IMR-90 (cell line): ENCODE results near the gene STRADA. TPM values are rescaled to one million over a fixed set of nuclear protein-coding genes. Genes with fewer than 3 reads are reported as not detected.

Experiments
- ATAC-seq: fragments of 200-7000 bp; cut with Tn5 transposase; 2 replicates; pipeline ENCODE4 v1.9.1; 2020; ENCODE audit warnings: low read depth, mild to moderate bottlenecking, moderate library complexity
- BruUV-seq: library from RNA; stranded (reverse); fragments of 400-500 nt; replicated peaks from 2 replicates; lab custom pipeline; 2021; lab: Mats Ljungman, UMichigan
- CTCF ChIA-PET: fragments of 300-600 bp; formaldehyde crosslinking; extraction: SDS; loops from one replicate; lab custom pipeline; 2021; ENCODE audit warnings: antibody characterized with exemption; lab: Yijun Ruan, JAX
- POLR2A ChIA-PET: fragments of 300-600 bp; sonication (Branson Sonifier 250); formaldehyde crosslinking; loops from one replicate; lab custom pipeline; 2022; ENCODE audit warnings: antibody characterized with exemption; ENCODE audit not compliant: unreplicated experiment; lab: Charles Lee
- DNase-seq: peaks from one replicate; pipeline ENCODE4 v3.0.0; 2013
- H2AFZ ChIP-seq: replicated peaks from 2 replicates; pipeline ENCODE3; 2013; ENCODE audit warnings: low read length, mild to moderate bottlenecking; ENCODE audit not compliant: poor library complexity
- H2AK5ac ChIP-seq: 2 replicates; pipeline ENCODE4 v1.6.1; 2013; ENCODE audit warnings: low read depth, low read length, inconsistent platforms
- H2AK9ac ChIP-seq: replicated peaks from 2 replicates; pipeline ENCODE3; 2013; ENCODE audit warnings: mild to moderate bottlenecking, low read depth, low read length, moderate library complexity; ENCODE audit not compliant: poor library complexity
- H2BK120ac ChIP-seq: 2 replicates; pipeline ENCODE4 v1.6.1; 2013; ENCODE audit warnings: low read depth, low read length, inconsistent platforms
- H2BK15ac ChIP-seq: 3 replicates; pipeline ENCODE4 v1.6.1; 2013; ENCODE audit warnings: low read depth, low read length, inconsistent platforms
- H2BK20ac ChIP-seq: 2 replicates; pipeline ENCODE4 v1.6.1; 2013; ENCODE audit warnings: low read depth, mild to moderate bottlenecking, inconsistent platforms, low read length, moderate library complexity
- H2BK5ac ChIP-seq: 2 replicates; pipeline ENCODE4 v1.6.1; 2013; ENCODE audit warnings: mild to moderate bottlenecking, low read depth, low read length, inconsistent platforms; ENCODE audit not compliant: poor library complexity, severe bottlenecking
- H3K14ac ChIP-seq: replicated peaks from 2 replicates; pipeline ENCODE4 v1.6.1; 2013; ENCODE audit warnings: low read depth, low read length, inconsistent platforms
- H3K18ac ChIP-seq: 2 replicates; pipeline ENCODE4 v1.6.1; 2013; ENCODE audit warnings: low read depth, low read length, control low read depth
- H3K23ac ChIP-seq: 2 replicates; pipeline ENCODE4 v1.6.1; 2013; ENCODE audit warnings: low read depth, low read length, inconsistent platforms
- H3K27ac ChIP-seq: 2 replicates; pipeline ENCODE4 v1.5.1; 2013; ENCODE audit warnings: mild to moderate bottlenecking, control low read depth, low read length; ENCODE audit not compliant: insufficient read depth
- H3K27me3 ChIP-seq: 2 replicates; pipeline ENCODE4 v1.6.1; 2013; ENCODE audit warnings: low read length; ENCODE audit not compliant: control insufficient read depth, insufficient read depth
- H3K36me3 ChIP-seq: 2 replicates; pipeline ENCODE4 v1.6.1; 2013; ENCODE audit warnings: low read length, mixed read lengths; ENCODE audit not compliant: control insufficient read depth, insufficient read depth
- H3K4ac ChIP-seq: 2 replicates; pipeline ENCODE4 v1.6.1; 2013; ENCODE audit warnings: low read depth, low read length, inconsistent platforms
- H3K4me1 ChIP-seq: 2 replicates; pipeline ENCODE4 v1.6.1; 2013; ENCODE audit warnings: low read length, mixed read lengths; ENCODE audit not compliant: control insufficient read depth, insufficient read depth
- H3K4me2 ChIP-seq: 2 replicates; pipeline ENCODE4 v1.6.1; 2013; ENCODE audit warnings: low read depth, mild to moderate bottlenecking, control low read depth, low read length, moderate library complexity
- H3K4me3 ChIP-seq: 2 replicates; pipeline ENCODE4 v1.5.1; 2013; ENCODE audit warnings: low read depth, mild to moderate bottlenecking, control low read depth, low read length, moderate library complexity; ENCODE audit not compliant: insufficient read depth
- H3K56ac ChIP-seq: 2 replicates; pipeline ENCODE4 v1.6.1; 2013; ENCODE audit warnings: low read length, inconsistent platforms; ENCODE audit not compliant: insufficient read depth; ENCODE audit errors: extremely low read depth
- H3K79me1 ChIP-seq, 2 experiments: 2 replicates each; pipeline ENCODE4 v1.6.1; 2013; ENCODE audit warnings: low read length in 2 of 2, inconsistent platforms in 1 of 2, low read depth in 1 of 2
- H3K9ac ChIP-seq: 2 replicates; pipeline ENCODE4 v1.6.1; 2013; ENCODE audit warnings: low read depth, low read length, control low read depth
- H3K9me1 ChIP-seq: 2 replicates; pipeline ENCODE4 v1.6.1; 2013; ENCODE audit warnings: low read length, inconsistent platforms; ENCODE audit not compliant: insufficient read depth
- H3K9me3 ChIP-seq: 2 replicates; pipeline ENCODE4 v1.6.1; 2013; ENCODE audit warnings: low read length; ENCODE audit not compliant: control insufficient read depth, insufficient read depth
- H4K20me1 ChIP-seq: 2 replicates; pipeline ENCODE4 v1.6.1; 2013; ENCODE audit warnings: low read length, inconsistent platforms; ENCODE audit not compliant: insufficient read depth
- H4K5ac ChIP-seq: 2 replicates; pipeline ENCODE4 v1.6.1; 2013; ENCODE audit warnings: mild to moderate bottlenecking, low read depth, low read length, control low read depth
- H4K8ac ChIP-seq, 2 experiments: 2 replicates each; pipeline ENCODE4 v1.6.1; 2013; ENCODE audit warnings: low read depth in 2 of 2, low read length in 2 of 2, control low read depth in 1 of 2, inconsistent platforms in 1 of 2
- H4K91ac ChIP-seq: 2 replicates; pipeline ENCODE4 v1.6.1; 2013; ENCODE audit warnings: low read depth, low read length, inconsistent platforms; ENCODE audit not compliant: insufficient read depth
- BHLHE40 ChIP-seq: fragments of 150-350 bp; IDR thresholded peaks from 2 replicates; pipeline ENCODE4 v1.6.1; 2016; ENCODE audit warnings: mild to moderate bottlenecking, low read depth, low read length
- CEBPB ChIP-seq: IDR thresholded peaks from 2 replicates; pipeline ENCODE4 v1.6.1; 2012; ENCODE audit warnings: low read depth, low read length, improper control_type of control experiment
- CHD1 ChIP-seq: IDR thresholded peaks from 2 replicates; pipeline ENCODE4 v1.6.1; 2012; ENCODE audit warnings: low read depth, low read length, improper control_type of control experiment
- FOS ChIP-seq: fragments of 150-350 bp; IDR thresholded peaks from 2 replicates; pipeline ENCODE4 v1.6.1; 2016; ENCODE audit warnings: low read depth, low read length
- MAZ ChIP-seq: IDR thresholded peaks from 2 replicates; pipeline ENCODE4 v1.6.1; 2012; ENCODE audit warnings: low read depth, mild to moderate bottlenecking, low read length, improper control_type of control experiment, moderate library complexity, borderline replicate concordance
- MXI1 ChIP-seq: IDR thresholded peaks from 2 replicates; pipeline ENCODE4 v1.6.1; 2012; ENCODE audit warnings: low read depth, mild to moderate bottlenecking, low read length, moderate library complexity, borderline replicate concordance
- RAD21 ChIP-seq: IDR thresholded peaks from 2 replicates; pipeline ENCODE4 v1.6.1; 2012; ENCODE audit warnings: low read length, improper control_type of control experiment
- RCOR1 ChIP-seq: IDR thresholded peaks from 2 replicates; pipeline ENCODE4 v1.6.1; 2012; ENCODE audit warnings: mild to moderate bottlenecking, low read length, improper control_type of control experiment; ENCODE audit not compliant: insufficient replicate concordance
- RFX5 ChIP-seq: IDR thresholded peaks from 2 replicates; pipeline ENCODE4 v1.8.0; 2012; ENCODE audit warnings: low read depth, mild to moderate bottlenecking, low read length, moderate library complexity
- SMC3 ChIP-seq: fragments of 150-350 bp; IDR thresholded peaks from 2 replicates; pipeline ENCODE4 v1.6.1; 2016; ENCODE audit warnings: low read depth, mild to moderate bottlenecking, antibody characterized with exemption, low read length, moderate library complexity
- WGBS, 2 experiments: methylation state at CpG; one replicate each; pipeline versions ENCODE4 v1.1.5 to v1.1.7; 2013; ENCODE audit warnings: missing lambda C conversion rate in 2 of 2; ENCODE audit not compliant: insufficient read length in 1 of 2; ENCODE audit errors: extremely low coverage in 2 of 2; 5-methylcytosine and 5-hydroxymethylcytosine counted together
- dilution Hi-C: fragments of 300-500 bp; cut with HindIII; formaldehyde crosslinking; loops from one replicate; pipeline ENCODE4 v1.14.3; 2018; ENCODE audit warnings: low sequenced_read_pairs; ENCODE audit not compliant: unreplicated experiment
- in situ Hi-C: fragments of 300-500 bp; cut with MboI; formaldehyde crosslinking; loops from 3 replicates; pipeline ENCODE4 v1.14.3; 2019; ENCODE audit warnings: low sequenced_read_pairs, inconsistent platforms, mixed read lengths
- intact Hi-C: fragments of 100-400 bp; cut with micrococcal nuclease; formaldehyde crosslinking; loops from 2 replicates; pipeline ENCODE4 v1.10.0; 2022
- polyA plus RNA-seq, 3 experiments: library from polyadenylated mRNA; depleted of rRNA; stranded (reverse); fragments of >200 nt; gene quantifications; 2 replicates each; pipeline ENCODE4 v1.2.3, GENCODE V29; 2012; ENCODE audit warnings: low replicate concordance in 1 of 3
- total RNA-seq: library from RNA; depleted of rRNA; stranded (reverse); fragments of >200 nt; gene quantifications from 2 replicates; pipeline ENCODE4 v1.2.3, GENCODE V29; 2012
- TF ChIP-seq, protein P1 (sequence below): fragments of 150-350 bp; IDR thresholded peaks from 2 replicates; pipeline ENCODE4 v1.6.1; 2016; ENCODE audit warnings: low read depth, mild to moderate bottlenecking, low read length, moderate library complexity, borderline replicate concordance
- TF ChIP-seq, protein P2 (sequence below): fragments of 150-350 bp; IDR thresholded peaks from 2 replicates; pipeline ENCODE4 v1.6.1; 2017; ENCODE audit warnings: mild to moderate bottlenecking, antibody characterized with exemption, low read length, low read depth

The STRADA gene
- total and polyA plus RNA-seq, 2 of the 4 experiments (the other 2 are of a cell fraction): 19.9 to 30.9 TPM

DNA sequence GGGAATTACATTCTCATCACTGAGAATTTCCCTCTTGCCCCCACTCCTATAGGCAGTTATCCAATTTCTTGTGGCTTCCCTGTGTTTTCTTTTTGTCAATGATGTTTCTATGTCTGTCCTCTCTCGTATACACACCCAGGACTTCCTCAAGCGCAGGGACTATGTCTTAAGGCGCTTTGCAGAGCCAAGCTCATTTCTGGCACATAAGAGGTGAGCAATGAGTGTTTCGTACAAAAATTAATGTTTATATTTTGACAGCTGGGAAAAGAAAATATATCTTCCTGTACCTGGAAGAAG is 33.3 kb upstream of the STRADA start:
- TF ChIP-seq RFX5 (no peak), RAD21 (no peak), RCOR1 (no peak), MXI1 (no peak), FOS (no peak), MAZ (no peak), CHD1 (no peak), SMC3 (no peak), BHLHE40 (no peak), CEBPB (no peak)
- TF ChIP-seq, protein P1, sequence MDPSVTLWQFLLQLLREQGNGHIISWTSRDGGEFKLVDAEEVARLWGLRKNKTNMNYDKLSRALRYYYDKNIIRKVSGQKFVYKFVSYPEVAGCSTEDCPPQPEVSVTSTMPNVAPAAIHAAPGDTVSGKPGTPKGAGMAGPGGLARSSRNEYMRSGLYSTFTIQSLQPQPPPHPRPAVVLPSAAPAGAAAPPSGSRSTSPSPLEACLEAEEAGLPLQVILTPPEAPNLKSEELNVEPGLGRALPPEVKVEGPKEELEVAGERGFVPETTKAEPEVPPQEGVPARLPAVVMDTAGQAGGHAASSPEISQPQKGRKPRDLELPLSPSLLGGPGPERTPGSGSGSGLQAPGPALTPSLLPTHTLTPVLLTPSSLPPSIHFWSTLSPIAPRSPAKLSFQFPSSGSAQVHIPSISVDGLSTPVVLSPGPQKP: no peak
- TF ChIP-seq, protein P2, sequence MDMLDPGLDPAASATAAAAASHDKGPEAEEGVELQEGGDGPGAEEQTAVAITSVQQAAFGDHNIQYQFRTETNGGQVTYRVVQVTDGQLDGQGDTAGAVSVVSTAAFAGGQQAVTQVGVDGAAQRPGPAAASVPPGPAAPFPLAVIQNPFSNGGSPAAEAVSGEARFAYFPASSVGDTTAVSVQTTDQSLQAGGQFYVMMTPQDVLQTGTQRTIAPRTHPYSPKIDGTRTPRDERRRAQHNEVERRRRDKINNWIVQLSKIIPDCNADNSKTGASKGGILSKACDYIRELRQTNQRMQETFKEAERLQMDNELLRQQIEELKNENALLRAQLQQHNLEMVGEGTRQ: no peak
- Histone ChIP-seq H3K79me1 (peaks cover 0 to 47% of the 10 kb centered on the region in 2 experiments; a peak in 2 of 4 replicates), H2AK5ac (no peak overlapping the region), H4K91ac (no peak overlapping the region), H2BK120ac (no peak overlapping the region), H2AFZ (no peak overlapping the region), H3K4me3 (peak overlapping the region; percentile 100), H3K18ac (no peak overlapping the region), H2BK15ac (no peak overlapping the region), H2BK20ac (no peak overlapping the region), H2AK9ac (peak overlapping the region; percentile 96), H3K9ac (peak overlapping the region; percentile 99), H2BK5ac (peak overlapping the region; percentile 74), H3K27me3 (no peaks in the 10 kb centered on the region), H4K8ac (no peak overlapping the region), H3K4me2 (peak overlapping the region; percentile 84), H3K27ac (peak overlapping the region; percentile 87; the same call in 1 of the 2 replicates), H3K4me1 (0 out of 2 replicates have a peak, but pooled peaks cover 2% of the 10 kb centered on the region), H3K36me3 (peaks cover 6% of the 10 kb centered on the region), H3K4ac (peak overlapping the region; percentile 57; the same call in 1 of the 2 replicates), H3K9me3 (no peaks in the 10 kb centered on the region), H3K56ac (peak overlapping the region; percentile 84; the same call in 1 of the 2 replicates), H4K5ac (peak overlapping the region; percentile 15; the same call in 1 of the 2 replicates), H4K20me1 (peaks cover 73% of the 10 kb centered on the region), H3K9me1 (peaks cover 2% of the 10 kb centered on the region), H3K23ac (peak overlapping the region; percentile 94), H3K14ac (peak overlapping the region; percentile 68)
- in situ Hi-C loops: no loop called here
- ChIA-PET POLR2A (interaction anchor here (1.4 kb wide), 1 partner anchor 15 kb away, joined by 3 read pairs; no protein-coding TSS in a partner anchor), CTCF (interaction anchor here (0.8 kb wide), 1 partner anchor 10 kb away, joined by 3 read pairs; no protein-coding TSS in a partner anchor)
- intact Hi-C loops: no loop called here
- WGBS, 2 experiments: 0% methylated on average over 1 of the region's 4 CpGs; no CpG with 5 or more reads in 1 of the 2 experiments
- BruUV-seq: no TSS peak
- DNase-seq: peak; percentile 21
- dilution Hi-C loops: no loop called here
- ATAC-seq: no peak
